HepG2 (cell line): ENCODE results near the gene HK2. TPM values are rescaled to one million over a fixed set of nuclear protein-coding genes. Genes with fewer than 3 reads are reported as not detected.

ENCODE experiments used
- DZIP1 ChIP-seq: sonication (generic); formaldehyde crosslinking; IDR thresholded peaks from 2 replicates; pipeline ENCODE4 v1.5.0; 2020; ENCODE audit warnings: mild to moderate bottlenecking, missing genetic modification reagents
- HOXA3 ChIP-seq: sonication (generic); formaldehyde crosslinking; IDR thresholded peaks from 2 replicates; pipeline ENCODE4 v1.5.0; 2020; ENCODE audit warnings: missing genetic modification reagents
- JDP2 ChIP-seq: sonication (generic); formaldehyde crosslinking; IDR thresholded peaks from 2 replicates; pipeline ENCODE4 v1.8.1; 2022; ENCODE audit warnings: missing genetic modification reagents, borderline replicate concordance
- KDM3A ChIP-seq: IDR thresholded peaks from 2 replicates; pipeline ENCODE4 v1.6.1; 2018; ENCODE audit warnings: low read depth, missing compliant biosample characterization
- NCOA5 ChIP-seq: sonication (generic); formaldehyde crosslinking; IDR thresholded peaks from 2 replicates; pipeline ENCODE4 v1.4.0; 2020; ENCODE audit warnings: missing genetic modification reagents
- NFKB2 ChIP-seq: sonication (generic); formaldehyde crosslinking; IDR thresholded peaks from 2 replicates; pipeline ENCODE4 v1.4.0; 2020; ENCODE audit warnings: missing genetic modification reagents, borderline replicate concordance
- RARG ChIP-seq: sonication (generic); formaldehyde crosslinking; IDR thresholded peaks from 2 replicates; pipeline ENCODE4 v1.4.0; 2020; ENCODE audit warnings: low read depth, mild to moderate bottlenecking, missing genetic modification reagents
- REPIN1 ChIP-seq: sonication (generic); formaldehyde crosslinking; IDR thresholded peaks from 2 replicates; pipeline ENCODE4 v1.8.0; 2022; ENCODE audit warnings: missing genetic modification reagents, low read depth, mild to moderate bottlenecking, borderline replicate concordance
- THYN1 ChIP-seq: sonication (generic); formaldehyde crosslinking; IDR thresholded peaks from 2 replicates; pipeline ENCODE4 v1.8.1; 2023; ENCODE audit warnings: low read depth, mild to moderate bottlenecking, moderate library complexity, missing genetic modification reagents, borderline replicate concordance
- ZNF142 ChIP-seq: sonication (generic); formaldehyde crosslinking; IDR thresholded peaks from 2 replicates; pipeline ENCODE4 v1.4.0; 2020; ENCODE audit warnings: missing genetic modification reagents
- ZNF280B ChIP-seq: sonication (generic); formaldehyde crosslinking; IDR thresholded peaks from 2 replicates; pipeline ENCODE4 v1.5.0; 2020; ENCODE audit warnings: missing genetic modification reagents, mild to moderate bottlenecking, borderline replicate concordance
- ZNF562 ChIP-seq: sonication (generic); formaldehyde crosslinking; IDR thresholded peaks from 2 replicates; pipeline ENCODE4 v1.8.0; 2022; ENCODE audit warnings: missing genetic modification reagents, borderline replicate concordance
- ZNF605 ChIP-seq: sonication (generic); formaldehyde crosslinking; IDR thresholded peaks from 2 replicates; pipeline ENCODE4 v1.8.0; 2022; ENCODE audit warnings: mild to moderate bottlenecking, missing genetic modification reagents
- polyA plus RNA-seq, 8 experiments: library from polyadenylated mRNA; depleted of rRNA in 3 of 8; stranded (reverse) in 7 of 8; unstranded in 1 of 8; fragments of >200 nt; fragmentation: Illumina TruSeq in 4 of 8; extraction: Trizol in 4 of 8; gene quantifications; 2 replicates each; pipeline versions ENCODE4 v1.2.1 to v1.2.3, GENCODE V29; 2011 to 2016; ENCODE audit warnings: low read depth in 4 of 8, missing spikeins in 1 of 8, mixed read lengths in 1 of 8; ENCODE audit not compliant: insufficient read depth in 1 of 8
- total RNA-seq, 5 experiments: library from RNA; depleted of rRNA; stranded (reverse); fragments of >200 nt; fragmentation: Illumina TruSeq; extraction: Trizol; gene quantifications; 2 replicates each; pipeline ENCODE4 v1.2.3, GENCODE V29; 2016; ENCODE audit warnings: low read depth in 1 of 5
- TF ChIP-seq, protein P1 (sequence below): sonication (generic); formaldehyde crosslinking; IDR thresholded peaks from 2 replicates; pipeline ENCODE4 v1.9.0; 2022; ENCODE audit warnings: low read depth, missing genetic modification reagents

Gene HK2
- total and polyA plus RNA-seq, 2 of the 13 experiments (the other 11 are each of a cell fraction or from before 2014, with no cell fraction given), result 13.2 to 101 TPM

GRCh38 chr2:74833418-74834233 lies at the start of gene HK2 (continued):
- TF ChIP-seq, protein P1, sequence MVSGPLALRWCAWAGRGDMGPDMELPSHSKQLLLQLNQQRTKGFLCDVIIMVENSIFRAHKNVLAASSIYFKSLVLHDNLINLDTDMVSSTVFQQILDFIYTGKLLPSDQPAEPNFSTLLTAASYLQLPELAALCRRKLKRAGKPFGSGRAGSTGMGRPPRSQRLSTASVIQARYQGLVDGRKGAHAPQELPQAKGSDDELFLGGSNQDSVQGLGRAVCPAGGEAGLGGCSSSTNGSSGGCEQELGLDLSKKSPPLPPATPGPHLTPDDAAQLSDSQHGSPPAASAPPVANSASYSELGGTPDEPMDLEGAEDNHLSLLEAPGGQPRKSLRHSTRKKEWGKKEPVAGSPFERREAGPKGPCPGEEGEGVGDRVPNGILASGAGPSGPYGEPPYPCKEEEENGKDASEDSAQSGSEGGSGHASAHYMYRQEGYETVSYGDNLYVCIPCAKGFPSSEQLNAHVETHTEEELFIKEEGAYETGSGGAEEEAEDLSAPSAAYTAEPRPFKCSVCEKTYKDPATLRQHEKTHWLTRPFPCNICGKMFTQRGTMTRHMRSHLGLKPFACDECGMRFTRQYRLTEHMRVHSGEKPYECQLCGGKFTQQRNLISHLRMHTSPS, result peak; percentile 33; the same call in 1 of the 2 replicates
- TF ChIP-seq JDP2 (CRISPR knock-in tag) (no peak), ZNF142 (CRISPR knock-in tag) (peak; percentile 87), REPIN1 (no peak; the same call in 1 of the 2 replicates), DZIP1 (peak; percentile 35; the same call in 1 of the 2 replicates), RARG (CRISPR knock-in tag) (0 out of 2 replicates have a peak, but pooled peaks have one; percentile 73), ZNF562 (CRISPR knock-in tag) (no peak), KDM3A (peak; percentile 21; the same call in 1 of the 2 replicates), ZNF280B (CRISPR knock-in tag) (peak; percentile 11; the same call in 1 of the 2 replicates), HOXA3 (CRISPR knock-in tag) (peak; percentile 71), NCOA5 (CRISPR knock-in tag) (no peak), ZNF605 (CRISPR knock-in tag) (no peak), NFKB2 (peak; percentile 73; the same call in 1 of the 2 replicates), THYN1 (CRISPR knock-in tag) (no peak)
